Activated naive CD8-positive, alpha-beta T cell treated with anti-CD3 and anti-CD28 coated beads for 36 hours (primary cell): Measurements from ENCODE around the gene ZNF530. TPM values are rescaled to one million over a fixed set of nuclear protein-coding genes. Genes with fewer than 3 reads are reported as not detected.

Source experiments
- DNase-seq: peaks from one replicate; pipeline ENCODE4 v3.0.0; 2021
- H3K27ac Mint-ChIP-seq: one replicate; pipeline ENCODE4 v1.8.0; 2022; ENCODE audit warnings: mild to moderate bottlenecking, moderate library complexity, mixed read lengths
- H3K27me3 Mint-ChIP-seq: one replicate; pipeline ENCODE4 v1.8.0; 2022; ENCODE audit warnings: mild to moderate bottlenecking, mixed read lengths
- H3K36me3 Mint-ChIP-seq: one replicate; pipeline ENCODE4 v1.8.0; 2021; ENCODE audit warnings: mild to moderate bottlenecking, mixed read lengths
- H3K4me1 Mint-ChIP-seq: one replicate; pipeline ENCODE4 v1.8.0; 2021; ENCODE audit warnings: mixed read lengths
- H3K4me3 Mint-ChIP-seq: one replicate; pipeline ENCODE4 v1.8.0; 2022; ENCODE audit warnings: mild to moderate bottlenecking, moderate library complexity, mixed read lengths
- H3K9me3 Mint-ChIP-seq: one replicate; pipeline ENCODE4 v1.8.0; 2022; ENCODE audit warnings: mixed read lengths
- total RNA-seq, 2 experiments: library from RNA; stranded (reverse); gene quantifications; one replicate each; pipeline ENCODE4 v1.2.3, GENCODE V29; 2021

The ZNF530 gene
- 10 to 100 TPM; 11.0 to 12.2 TPM for total RNA-seq

DNA sequence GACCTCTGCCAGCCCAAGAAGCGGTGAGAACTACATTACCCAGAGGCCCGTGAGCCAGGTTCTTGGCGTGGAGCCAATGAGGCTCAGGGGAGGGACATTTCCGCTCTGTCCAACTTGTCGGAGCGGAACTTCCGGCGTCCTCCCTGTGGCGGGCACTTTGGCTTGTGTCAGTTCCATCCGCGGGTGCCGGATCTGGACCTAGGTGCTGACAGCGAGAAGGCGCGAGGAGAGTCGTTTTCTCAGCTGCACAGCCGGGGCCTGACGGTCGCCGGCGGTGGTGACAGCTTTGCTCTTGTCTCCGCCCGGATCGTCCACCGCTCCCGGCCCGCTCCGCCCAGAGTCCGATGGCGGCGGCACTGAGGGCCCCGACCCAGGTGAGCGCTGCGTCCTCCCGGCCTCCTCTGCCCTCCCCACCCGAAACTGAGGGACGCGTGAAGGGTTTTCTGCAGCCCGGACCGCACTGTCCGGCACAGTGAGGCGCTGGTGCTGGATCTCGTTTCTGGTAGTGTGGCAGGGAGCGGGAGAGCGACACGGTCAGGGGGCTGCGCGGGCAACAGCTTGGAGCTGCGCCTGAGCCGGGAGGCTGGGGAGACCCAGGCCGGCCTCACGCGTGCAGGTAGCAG, at the start of gene ZNF530:
ZNF530 (plus strand) TSS at position 125 of the 623 bp plus-strand sequence. CDS start 4,461 bp downstream, outside the sequence.
- H3K27ac Mint-ChIP-seq: peak within 1 kb of the TSS; percentile 87
- no peaks in the 10 kb centered on the region for H3K27me3 Mint-ChIP-seq
- H3K9me3 Mint-ChIP-seq: peaks cover 54% of the 10 kb centered on the region
- peaks cover 17% of the 10 kb centered on the region for H3K4me1 Mint-ChIP-seq
- H3K36me3 Mint-ChIP-seq: peaks cover 52% of the 10 kb centered on the region
- peak; percentile 91 for DNase-seq
- peak within 1 kb of the TSS; percentile 88 for H3K4me3 Mint-ChIP-seq

DNA sequence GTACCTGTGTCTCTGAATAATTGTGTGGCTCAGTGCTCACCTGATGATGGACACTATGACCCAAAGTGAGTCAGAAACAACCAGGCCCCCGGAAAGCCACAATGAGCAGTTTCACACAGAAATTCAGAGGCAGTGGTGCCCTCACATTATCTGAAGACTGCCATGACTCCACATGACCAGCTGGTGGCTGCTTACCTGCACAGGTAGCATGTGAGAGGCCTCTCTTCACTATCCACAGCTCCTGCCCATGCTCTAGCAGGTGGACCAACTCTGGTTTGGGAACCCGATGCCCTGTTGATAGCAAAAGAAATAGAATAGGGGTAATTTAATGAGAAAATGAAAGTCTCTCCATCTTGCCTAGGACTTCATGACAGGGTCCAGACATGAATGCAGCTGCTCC, 47.3 kb upstream of the ZNF530 start:
- Mint-ChIP-seq H3K27me3 (no peaks in the 10 kb centered on the region), H3K9me3 (peaks cover 59% of the 10 kb centered on the region), H3K36me3 (peaks cover 99% of the 10 kb centered on the region), H3K27ac (no peak overlapping the region), H3K4me1 (peaks cover 7% of the 10 kb centered on the region), H3K4me3 (no peak overlapping the region)
- DNase-seq: no peak

DNA sequence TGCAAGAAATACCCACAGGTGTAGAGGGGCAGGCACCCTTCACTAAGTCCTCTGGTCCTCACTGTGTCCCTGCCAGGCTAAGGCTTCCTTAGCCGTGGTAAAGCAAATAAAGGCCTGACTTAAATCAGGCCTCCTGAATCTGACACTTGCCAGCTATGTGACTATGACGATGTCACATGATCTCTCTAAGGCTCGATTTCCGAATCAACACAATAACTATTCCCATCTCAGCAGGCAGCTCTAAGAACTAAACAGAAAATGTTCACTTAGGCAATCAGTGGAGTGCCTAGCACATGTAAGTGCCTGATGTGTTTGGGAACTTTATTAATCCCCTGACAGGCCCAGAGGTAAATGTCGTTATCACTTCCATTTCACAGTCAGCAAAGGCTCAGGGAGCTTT, 42.0 kb upstream of the ZNF530 start:
- peaks cover 75% of the 10 kb centered on the region for H3K36me3 Mint-ChIP-seq
- DNase-seq: no peak
- no peak overlapping the region for H3K27ac Mint-ChIP-seq
- H3K9me3 Mint-ChIP-seq: peaks cover 36% of the 10 kb centered on the region
- no peak overlapping the region for H3K4me3 Mint-ChIP-seq
- H3K27me3 Mint-ChIP-seq: peaks cover 5% of the 10 kb centered on the region
- H3K4me1 Mint-ChIP-seq: peaks cover 29% of the 10 kb centered on the region

DNA sequence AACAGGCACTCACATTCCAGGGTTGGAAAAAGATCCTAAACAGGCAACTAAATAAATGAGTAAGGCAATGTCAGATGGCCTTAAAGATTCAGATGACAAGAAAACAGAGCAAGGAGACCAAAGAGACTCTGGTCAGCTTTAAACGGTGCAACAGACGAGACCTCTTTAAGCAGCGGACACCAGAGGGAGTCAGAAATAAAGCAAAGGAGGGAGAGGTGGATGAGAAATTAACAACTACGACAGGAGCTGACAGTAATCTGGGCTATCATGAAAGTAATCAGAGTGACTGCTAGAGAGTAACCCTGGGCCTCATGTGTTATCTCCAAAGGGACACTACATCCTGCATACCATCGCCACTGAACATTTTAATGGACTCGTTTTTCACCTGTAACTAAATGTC, 41.2 kb upstream of the ZNF530 start:
- DNase-seq: no peak
- H3K4me1 Mint-ChIP-seq: peaks cover 29% of the 10 kb centered on the region
- H3K9me3 Mint-ChIP-seq: peaks cover 32% of the 10 kb centered on the region
- H3K36me3 Mint-ChIP-seq: peaks cover 67% of the 10 kb centered on the region
- peak overlapping the region; percentile 94 for H3K4me3 Mint-ChIP-seq
- H3K27me3 Mint-ChIP-seq: peaks cover 5% of the 10 kb centered on the region
- H3K27ac Mint-ChIP-seq: peak overlapping the region; percentile 92

DNA sequence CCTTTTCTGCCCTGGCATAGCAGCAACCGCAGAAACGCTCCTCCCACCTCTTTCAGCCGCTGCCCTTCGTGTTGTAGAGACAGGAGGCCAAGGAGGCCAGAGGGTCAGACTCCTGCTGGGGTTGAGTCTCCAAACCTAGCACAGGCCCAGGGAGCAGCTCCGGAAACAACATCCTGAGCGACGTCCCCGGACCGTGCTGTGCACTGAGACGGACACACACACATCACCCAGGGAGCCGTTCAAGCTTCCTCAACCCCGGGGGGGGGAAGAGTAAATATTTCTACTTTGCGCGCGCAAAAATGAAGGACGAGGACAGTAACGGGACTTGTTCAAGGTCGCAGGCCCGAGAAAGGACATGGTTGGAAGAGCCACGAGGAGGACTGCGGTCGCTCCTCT, 40.7 kb upstream of the ZNF530 start:
- Mint-ChIP-seq H3K4me1 (peaks cover 29% of the 10 kb centered on the region), H3K27ac (peak overlapping the region; percentile 92), H3K36me3 (peaks cover 65% of the 10 kb centered on the region), H3K27me3 (peaks cover 5% of the 10 kb centered on the region), H3K4me3 (peak overlapping the region; percentile 94), H3K9me3 (peaks cover 32% of the 10 kb centered on the region)
- peak; percentile 24 for DNase-seq

DNA sequence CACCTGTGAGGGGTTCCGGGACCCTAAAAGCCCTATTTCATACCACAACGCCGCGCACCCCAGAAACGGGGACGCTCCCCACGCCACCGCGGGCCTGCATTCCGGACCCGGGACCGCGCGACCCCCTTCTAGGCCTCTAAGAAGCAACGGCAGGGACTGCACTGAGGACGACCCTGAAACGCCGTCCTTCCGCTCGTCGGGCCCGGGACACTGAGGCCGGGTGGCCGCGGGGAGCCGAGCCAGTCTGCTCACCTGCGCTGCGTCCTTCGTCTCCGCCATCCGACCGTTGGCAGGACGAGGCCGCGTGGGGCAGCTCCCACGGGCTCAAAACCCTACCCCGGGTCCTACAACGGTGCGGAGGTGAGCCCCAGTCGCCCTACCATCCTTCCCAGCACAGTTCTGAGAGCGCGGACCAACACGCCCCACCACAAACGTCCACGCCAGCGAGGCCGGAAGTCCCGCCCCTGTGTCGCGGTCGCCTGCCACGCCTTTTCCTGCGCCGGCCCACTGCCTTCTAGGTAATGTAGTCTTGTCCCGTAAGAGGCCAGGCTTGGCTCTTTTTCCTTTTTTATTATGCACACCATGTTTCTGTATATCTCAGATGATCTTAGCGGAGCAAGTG, 40.2 kb upstream of the ZNF530 start, which contains the start of gene ZNF550:
ZNF550 (minus strand) TSS at position 460 of the 622 bp plus-strand sequence; CDS start at position 279, 181 bp downstream.
- H3K4me3 Mint-ChIP-seq: peak within 1 kb of the TSS; percentile 94
- DNase-seq: peak; percentile 87
- H3K9me3 Mint-ChIP-seq: peaks cover 34% of the 10 kb centered on the region
- H3K27ac Mint-ChIP-seq: peak within 1 kb of the TSS; percentile 92
- H3K36me3 Mint-ChIP-seq: peaks cover 60% of the 10 kb centered on the region
- H3K27me3 Mint-ChIP-seq: peaks cover 5% of the 10 kb centered on the region
- H3K4me1 Mint-ChIP-seq: peaks cover 29% of the 10 kb centered on the region

DNA sequence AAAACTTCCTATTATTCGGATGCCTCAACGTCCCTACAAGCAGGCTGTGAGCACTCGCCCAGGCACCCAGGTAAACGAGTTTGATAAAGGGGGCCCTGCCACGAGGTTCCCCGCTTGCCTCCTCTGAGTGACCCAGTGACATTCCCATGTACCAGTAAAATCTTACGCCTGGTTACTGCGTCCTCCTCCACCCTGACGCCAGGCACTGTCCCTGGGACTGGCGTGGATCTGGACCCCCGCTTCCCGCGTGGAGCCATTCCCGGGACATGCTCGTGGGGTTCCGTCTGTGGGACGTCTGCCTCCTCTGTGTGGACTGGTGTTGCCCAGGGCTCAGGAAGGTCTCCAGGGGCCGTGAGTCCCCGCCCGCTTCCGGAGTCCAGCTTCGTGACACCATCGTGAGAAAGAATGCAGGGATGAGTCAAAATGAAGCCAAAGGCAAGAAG, 39.6 kb upstream of the ZNF530 start:
- H3K9me3 Mint-ChIP-seq: peaks cover 31% of the 10 kb centered on the region
- peak overlapping the region; percentile 92 for H3K27ac Mint-ChIP-seq
- peaks cover 5% of the 10 kb centered on the region for H3K27me3 Mint-ChIP-seq
- peaks cover 55% of the 10 kb centered on the region for H3K36me3 Mint-ChIP-seq
- peak overlapping the region; percentile 94 for H3K4me3 Mint-ChIP-seq
- DNase-seq: peak; percentile 5
- H3K4me1 Mint-ChIP-seq: peaks cover 29% of the 10 kb centered on the region

DNA sequence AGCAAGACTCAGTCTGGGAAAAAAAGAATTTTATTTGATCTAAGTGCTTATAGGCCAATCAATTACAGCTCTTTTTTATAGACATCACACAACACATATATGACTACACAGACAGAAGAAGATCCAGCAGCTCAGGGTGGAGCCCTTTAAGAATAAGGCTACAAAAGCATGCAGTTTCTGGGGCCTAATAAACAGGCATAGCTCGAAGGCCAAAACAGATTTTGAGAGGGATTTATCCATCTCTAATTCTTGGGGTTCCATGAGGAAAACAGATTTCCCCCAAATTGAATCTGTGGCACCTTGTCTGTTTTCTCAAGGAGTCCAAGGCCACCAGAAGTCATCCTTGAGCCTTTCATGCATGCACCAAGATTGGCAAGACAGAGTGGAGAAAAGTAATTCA, 36.1 kb upstream of the ZNF530 start:
- H3K9me3 Mint-ChIP-seq: peaks cover 56% of the 10 kb centered on the region
- DNase-seq: no peak
- no peak overlapping the region for H3K27ac Mint-ChIP-seq
- no peak overlapping the region for H3K4me3 Mint-ChIP-seq
- H3K36me3 Mint-ChIP-seq: peaks cover 31% of the 10 kb centered on the region
- H3K27me3 Mint-ChIP-seq: peaks cover 5% of the 10 kb centered on the region
- peaks cover 15% of the 10 kb centered on the region for H3K4me1 Mint-ChIP-seq

DNA sequence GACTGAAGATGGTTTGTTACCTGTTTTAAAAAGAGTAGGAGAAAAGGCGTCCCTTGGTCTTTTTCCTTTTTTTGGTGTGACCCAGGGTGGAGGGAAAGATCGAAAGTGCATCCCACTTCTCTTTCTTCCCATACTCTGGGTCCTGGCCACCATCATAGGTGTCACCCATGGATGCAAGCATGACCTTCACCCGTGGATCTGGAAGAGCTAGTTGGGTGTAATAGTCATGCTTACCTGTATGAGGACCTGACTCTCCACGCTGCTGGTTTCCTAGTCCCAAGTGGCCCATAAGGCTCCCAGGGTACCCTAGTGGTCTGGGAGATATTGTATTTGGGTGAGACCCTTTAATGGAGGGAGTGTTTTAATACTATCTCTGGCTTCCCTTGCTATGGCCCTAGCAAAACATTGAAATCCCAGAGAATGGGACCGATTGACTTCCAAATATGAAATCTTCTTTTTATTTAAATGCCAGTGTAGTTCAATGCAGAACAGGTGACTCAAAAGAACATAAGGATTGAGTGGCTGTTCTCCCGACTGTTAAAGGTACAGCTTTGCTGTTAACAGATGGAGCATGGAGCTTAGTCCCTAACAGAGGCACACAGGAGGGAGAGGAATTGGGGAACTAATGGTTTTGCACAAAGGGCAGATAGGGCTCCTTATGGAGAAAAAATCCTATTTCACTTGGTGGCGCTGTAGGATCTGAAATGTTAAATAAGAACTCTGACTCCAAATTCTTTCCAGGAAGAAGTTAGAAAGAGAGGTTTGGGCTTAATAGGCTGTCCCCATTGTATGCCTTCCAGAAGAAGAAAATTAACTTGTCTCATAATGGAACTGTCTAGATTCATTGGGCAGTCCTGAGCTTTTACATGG, 33.1 kb upstream of the ZNF530 start:
- Mint-ChIP-seq H3K27ac (no peak overlapping the region), H3K9me3 (peaks cover 65% of the 10 kb centered on the region), H3K36me3 (peaks cover 31% of the 10 kb centered on the region), H3K4me3 (no peak overlapping the region), H3K4me1 (no peaks in the 10 kb centered on the region), H3K27me3 (no peaks in the 10 kb centered on the region)
- DNase-seq: peak; percentile 9

DNA sequence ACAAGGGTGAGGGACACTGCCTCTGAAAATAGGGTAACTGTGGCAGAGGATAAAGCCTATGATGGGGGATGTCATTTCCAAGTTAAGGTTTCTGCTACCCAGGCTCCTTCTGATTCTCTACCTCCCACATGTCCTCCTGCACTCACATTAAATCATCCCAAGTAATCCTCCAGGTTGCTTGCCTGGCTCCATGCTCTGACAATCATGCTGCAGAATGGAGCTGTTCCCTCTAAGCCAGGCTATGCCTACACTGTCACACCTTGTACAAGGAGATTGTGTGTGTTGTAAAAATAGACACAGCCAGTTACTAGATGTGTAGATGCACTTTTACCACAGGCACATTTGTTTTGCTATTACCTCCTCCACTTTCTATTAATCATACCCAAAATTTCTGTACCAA, 29.0 kb upstream of the ZNF530 start:
- H3K9me3 Mint-ChIP-seq: peaks cover 75% of the 10 kb centered on the region
- H3K27ac Mint-ChIP-seq: no peak overlapping the region
- peaks cover 60% of the 10 kb centered on the region for H3K36me3 Mint-ChIP-seq
- H3K4me1 Mint-ChIP-seq: no peaks in the 10 kb centered on the region
- H3K27me3 Mint-ChIP-seq: no peaks in the 10 kb centered on the region
- no peak for DNase-seq
- no peak overlapping the region for H3K4me3 Mint-ChIP-seq

DNA sequence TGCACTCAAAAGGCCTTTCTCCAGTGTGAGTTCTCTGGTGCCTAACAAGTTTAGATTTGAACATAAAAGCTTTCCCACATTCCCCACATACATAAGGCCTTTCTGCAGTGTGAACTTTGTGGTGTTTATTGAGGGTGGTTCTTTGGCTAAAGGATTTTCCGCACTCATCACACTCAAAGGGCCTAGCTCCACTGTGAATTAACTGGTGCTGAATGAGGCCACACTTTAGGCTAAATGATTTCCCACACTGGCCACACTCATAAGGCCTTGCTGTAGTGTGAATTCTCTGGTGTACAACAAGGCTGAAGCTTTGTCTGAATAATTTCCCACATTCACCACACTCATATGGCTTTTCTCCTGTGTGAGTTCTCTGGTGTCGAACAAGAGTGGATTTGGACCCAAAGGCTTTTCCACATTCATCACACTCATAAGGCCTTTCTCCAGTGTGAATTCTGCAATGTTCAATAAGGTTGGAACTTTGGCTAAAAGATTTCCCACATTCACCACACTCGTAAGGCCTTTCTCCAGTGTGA, 27.2 kb upstream of the ZNF530 start:
- peaks cover 76% of the 10 kb centered on the region for H3K9me3 Mint-ChIP-seq
- peaks cover 3% of the 10 kb centered on the region for H3K4me1 Mint-ChIP-seq
- peaks cover 75% of the 10 kb centered on the region for H3K36me3 Mint-ChIP-seq
- no peak overlapping the region for H3K27ac Mint-ChIP-seq
- H3K27me3 Mint-ChIP-seq: no peaks in the 10 kb centered on the region
- no peak overlapping the region for H3K4me3 Mint-ChIP-seq
- no peak for DNase-seq

DNA sequence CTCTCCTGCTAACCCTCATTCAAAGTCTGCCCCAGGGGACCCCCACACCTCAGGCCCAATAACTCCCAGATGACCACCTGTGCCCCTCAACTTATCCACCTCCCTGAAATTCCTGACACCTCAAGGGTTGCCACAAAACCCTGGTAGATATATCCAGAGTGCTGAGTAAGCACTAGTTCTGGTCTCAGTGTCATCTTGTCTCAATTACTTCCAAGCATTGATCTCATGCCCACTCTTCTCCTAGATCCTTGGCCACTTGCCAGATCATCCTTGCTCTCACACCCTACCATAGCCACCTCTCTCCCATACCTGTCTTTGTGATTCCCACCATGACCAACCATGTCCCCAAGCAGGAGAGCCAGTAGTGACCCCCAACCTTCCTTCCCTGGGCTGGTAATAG, 23.0 kb upstream of the ZNF530 start:
- Mint-ChIP-seq H3K4me3 (no peak overlapping the region), H3K4me1 (peaks cover 16% of the 10 kb centered on the region), H3K27ac (peak overlapping the region; percentile 71), H3K27me3 (no peaks in the 10 kb centered on the region), H3K36me3 (peaks cover 67% of the 10 kb centered on the region), H3K9me3 (peaks cover 64% of the 10 kb centered on the region)
- DNase-seq: no peak

DNA sequence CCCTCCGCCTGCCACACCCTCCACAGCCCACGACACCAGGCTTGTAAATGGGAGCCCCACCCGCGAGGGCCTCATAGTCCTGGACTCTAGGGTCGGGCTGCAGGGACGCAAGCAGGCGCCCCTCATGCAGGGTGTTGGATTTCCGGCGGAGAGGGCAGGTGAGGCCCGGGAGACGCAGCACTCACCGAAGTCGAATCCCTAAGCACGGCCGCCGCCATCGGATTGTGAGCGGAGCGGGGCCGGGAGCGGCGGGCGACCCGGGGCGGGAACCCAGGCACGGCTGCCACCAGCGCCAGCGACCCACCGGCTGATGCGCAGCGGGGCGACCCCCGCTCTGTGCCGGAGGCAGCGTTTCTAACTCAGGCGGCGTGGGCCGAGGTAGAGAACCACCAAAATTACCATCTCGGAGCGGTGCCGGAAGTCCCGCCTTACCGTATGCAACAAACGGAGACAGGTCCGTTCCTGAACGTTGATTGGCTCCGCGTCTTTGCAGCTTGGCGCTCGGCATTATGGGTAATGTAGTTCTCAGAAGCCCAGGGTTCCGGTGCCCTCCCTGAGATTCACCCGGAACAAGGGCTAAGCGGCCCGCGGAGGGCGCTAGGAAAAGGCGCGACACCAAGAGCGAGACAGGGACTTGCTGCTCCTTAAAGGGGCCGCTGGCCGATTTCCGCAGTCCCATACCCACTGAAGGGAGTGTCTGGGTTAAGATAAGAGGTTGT, 21.0 kb upstream of the ZNF530 start, which contains the start of gene ZNF416:
ZNF416 (minus strand) TSS at position 425 of the 719 bp plus-strand sequence; CDS start at position 218, 207 bp downstream.
- Mint-ChIP-seq H3K27ac (peak within 1 kb of the TSS; percentile 81), H3K36me3 (peaks cover 61% of the 10 kb centered on the region), H3K4me1 (peaks cover 16% of the 10 kb centered on the region), H3K27me3 (no peaks in the 10 kb centered on the region), H3K4me3 (peak within 1 kb of the TSS; percentile 82), H3K9me3 (peaks cover 54% of the 10 kb centered on the region)
- DNase-seq: peak; percentile 94

DNA sequence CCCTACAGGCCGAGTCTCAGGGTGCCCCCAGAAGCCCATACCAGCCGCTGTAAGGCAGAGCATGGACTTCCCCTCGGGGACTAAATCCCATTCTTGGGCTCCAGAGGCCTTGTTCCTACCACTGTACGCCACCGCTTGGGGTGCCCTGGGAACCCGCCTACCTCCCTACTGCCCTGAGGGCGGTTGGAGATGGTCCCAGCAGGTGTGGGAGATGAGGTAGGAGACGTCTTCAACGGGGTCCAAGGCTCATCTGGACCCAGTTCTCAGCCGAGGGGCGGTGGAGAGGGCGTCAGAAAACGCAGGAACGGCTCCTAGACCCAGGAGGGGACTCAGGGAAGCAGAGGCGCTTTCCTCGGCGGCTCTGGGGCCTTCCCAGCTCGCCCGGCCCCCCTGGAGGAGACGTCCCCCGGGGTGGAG, 16.6 kb upstream of the ZNF530 start:
- Mint-ChIP-seq H3K27ac (peak overlapping the region; percentile 82), H3K27me3 (no peaks in the 10 kb centered on the region), H3K4me3 (no peak overlapping the region)

More for the DNA sequence above, 16.6 kb upstream of the ZNF530 start:
- Mint-ChIP-seq H3K36me3 (peaks cover 59% of the 10 kb centered on the region), H3K9me3 (peaks cover 53% of the 10 kb centered on the region), H3K4me1 (peaks cover 18% of the 10 kb centered on the region)
- DNase-seq: no peak
